Heart right ventricle (tissue), 16 donors: Measurements from ENCODE around the gene SPON1. TPM values are rescaled to one million over a fixed set of nuclear protein-coding genes. Genes with fewer than 3 reads are reported as not detected.

Experiments
- ATAC-seq, 8 donors: fragments of 200-7000 bp; cut with Tn5 transposase; one replicate each; pipeline ENCODE4 v1.9.1; 2020; ENCODE audit warnings: mild to moderate bottlenecking in 8 of 8, moderate library complexity in 8 of 8, moderate number of reproducible peaks in 1 of 8
- DNase-seq, 2 donors: peaks; one replicate each; pipeline ENCODE4 v3.0.0-alpha.2; 2020
- H3K27ac ChIP-seq, 10 donors: fragments of 200-600 bp; sonication (generic) in 2 of 10; one replicate each; pipeline versions ENCODE4 v1.5.0 to v1.8.0; 2020 to 2022; ENCODE audit warnings: mild to moderate bottlenecking in 3 of 10
- H3K27me3 ChIP-seq, 7 donors: fragments of 200-600 bp; one replicate each; pipeline ENCODE4 v1.8.0; 2021 to 2022; ENCODE audit warnings: mild to moderate bottlenecking in 2 of 7
- H3K36me3 ChIP-seq, 9 donors: fragments of 200-600 bp; sonication (generic) in 1 of 9; one replicate each; pipeline versions ENCODE4 v1.5.0 to v1.8.0; 2020 to 2022; ENCODE audit warnings: mild to moderate bottlenecking in 2 of 9
- H3K4me1 ChIP-seq, 9 donors: fragments of 200-600 bp; sonication (generic) in 1 of 9; one replicate each; pipeline versions ENCODE4 v1.5.0 to v1.8.0; 2020 to 2022; ENCODE audit warnings: mild to moderate bottlenecking in 4 of 9
- H3K4me3 ChIP-seq, 10 donors: fragments of 200-600 bp; sonication (generic) in 2 of 10; one replicate each; pipeline versions ENCODE4 v1.5.0 to v1.8.0; 2020 to 2022; ENCODE audit warnings: mild to moderate bottlenecking in 7 of 10, moderate library complexity in 2 of 10
- H3K9me3 ChIP-seq, 11 donors: fragments of 200-600 bp in 10 of 11; sonication (generic) in 2 of 11; one replicate each; pipeline versions ENCODE4 v1.5.0 to v1.8.0; 2013 to 2022; ENCODE audit warnings: mild to moderate bottlenecking in 2 of 11, control low read depth in 1 of 11, moderate library complexity in 1 of 11
- WGBS, 2 donors: extraction: QIAGEN DNeasy Blood & Tissue Kit; methylation state at CpG; one replicate each; pipeline ENCODE4 v1.1.7; 2013; ENCODE audit warnings: inconsistent platforms in 1 of 2; 5-methylcytosine and 5-hydroxymethylcytosine counted together
- intact Hi-C, 10 donors: fragments of 100-400 bp; cut with DNase I; formaldehyde crosslinking; loops; one replicate each; pipeline versions ENCODE4 v1.11.1 to v1.14.2; 2022
- polyA plus RNA-seq, 2 donors: library from polyadenylated mRNA; stranded (reverse); fragments of 200-250 nt; gene quantifications; one replicate each; pipeline ENCODE4 v1.2.3, GENCODE V29; 2013
- total RNA-seq, 10 donors: library from RNA; stranded (reverse); fragmentation: NEBNext Ultra II Directional in 3 of 10; extraction: Animal tissue kit (Norgen Biotek cat#: 25700) in 3 of 10; gene quantifications; one replicate each; pipeline versions ENCODE4 v1.2.1 to v1.2.4, GENCODE V29; 2021 to 2023
- TF ChIP-seq, protein P1 (sequence below), 9 donors: fragments of 200-600 bp; sonication (generic) in 2 of 9; IDR thresholded peaks; one replicate each; pipeline versions ENCODE4 v1.5.0 to v1.8.0; 2021 to 2022; ENCODE audit warnings: antibody characterized with exemption in 9 of 9, mild to moderate bottlenecking in 5 of 9, moderate library complexity in 1 of 9
- donor health status: Arrhythmogenic right ventricular cardiomyopathy.
- donor health status: ischemic (EF 13 %, LVEDD 7.1; RV severe dilation, severe dysfunction).
- donor health status: healthy with polysubstance abuse.
- donor health status: DM: no; HTN: yes; CAD: no.
- donor health status: DM: no; HTN: no; CAD: no.
- donor health status: ischemic (EF 25% LVEDD 6.9; RV normal size, moderate dysfunction).
- donor health status: ischemic (EF 25% LVEDD 5.7; RV mildly dilated, moderate dysfunction).
- donor health status: healthy.
- donor health status: DM: yes; HTN: yes; CAD: no.
- donor health status: Ischemic cardiomyopathy.
- donor health status: ischemic (EF 35%, LVEDD 5.7; RV mildly dilated, moderate dysfunction).
- donor health status: nonischemic (EF 11% LVEDD 7.7; RV severe dilation, severe dysfunction).
- donor health status: DM: yes; HTN: yes; CAD: no.
- donor health status: PGD.
- donor health status: ischemic (EF 29% LVEDD 5.4; RV normal size, mild dysfunction).
- donor health status: nonischemic (EF 23%, LVEDD 6.1; RV moderate dilation, normal function).

Gene SPON1
- total and polyA plus RNA-seq, 12 donors = 2.9 to 14.7 (median 5.6) TPM

DNA sequence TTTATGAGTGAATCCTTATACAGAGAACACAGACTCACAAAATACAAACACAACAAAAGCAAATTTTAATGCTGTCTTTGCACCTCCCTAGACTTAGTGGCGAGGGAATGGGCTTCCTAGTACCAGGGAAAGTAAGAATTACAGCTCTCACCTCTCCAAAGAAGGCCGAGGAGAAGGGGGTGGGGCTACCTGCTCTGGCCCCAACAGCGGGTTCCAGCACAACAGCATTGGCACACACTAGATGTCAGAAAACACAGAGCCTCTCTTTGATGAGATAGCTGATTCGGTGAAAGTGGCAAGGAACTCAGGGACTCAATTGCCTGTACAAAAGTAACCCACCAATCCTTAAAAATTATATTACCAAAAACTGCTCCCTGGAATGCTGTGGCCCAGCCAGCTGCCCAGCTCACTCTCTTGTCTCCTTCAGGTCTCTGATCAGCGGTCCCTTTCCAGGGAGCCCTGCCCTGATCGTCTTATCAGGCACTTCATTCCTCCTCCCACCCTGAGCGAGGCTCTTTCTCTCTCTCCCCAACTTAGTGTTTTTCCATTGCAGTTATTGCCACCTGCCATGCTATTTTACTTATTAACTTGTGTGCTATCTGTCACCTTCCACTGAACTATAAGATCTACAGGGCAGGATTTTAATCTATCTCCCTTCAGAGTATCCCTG lies 30.7 kb downstream of the SPON1 start:
- TF ChIP-seq, protein P1, sequence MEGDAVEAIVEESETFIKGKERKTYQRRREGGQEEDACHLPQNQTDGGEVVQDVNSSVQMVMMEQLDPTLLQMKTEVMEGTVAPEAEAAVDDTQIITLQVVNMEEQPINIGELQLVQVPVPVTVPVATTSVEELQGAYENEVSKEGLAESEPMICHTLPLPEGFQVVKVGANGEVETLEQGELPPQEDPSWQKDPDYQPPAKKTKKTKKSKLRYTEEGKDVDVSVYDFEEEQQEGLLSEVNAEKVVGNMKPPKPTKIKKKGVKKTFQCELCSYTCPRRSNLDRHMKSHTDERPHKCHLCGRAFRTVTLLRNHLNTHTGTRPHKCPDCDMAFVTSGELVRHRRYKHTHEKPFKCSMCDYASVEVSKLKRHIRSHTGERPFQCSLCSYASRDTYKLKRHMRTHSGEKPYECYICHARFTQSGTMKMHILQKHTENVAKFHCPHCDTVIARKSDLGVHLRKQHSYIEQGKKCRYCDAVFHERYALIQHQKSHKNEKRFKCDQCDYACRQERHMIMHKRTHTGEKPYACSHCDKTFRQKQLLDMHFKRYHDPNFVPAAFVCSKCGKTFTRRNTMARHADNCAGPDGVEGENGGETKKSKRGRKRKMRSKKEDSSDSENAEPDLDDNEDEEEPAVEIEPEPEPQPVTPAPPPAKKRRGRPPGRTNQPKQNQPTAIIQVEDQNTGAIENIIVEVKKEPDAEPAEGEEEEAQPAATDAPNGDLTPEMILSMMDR (IDR thresholded peaks at IDR 0.05) = no peak
- H3K4me1 ChIP-seq = peaks cover 0 to 3% (median 0%) of the 10 kb centered on the region in 9 donors
- no peak overlapping the region for H3K27ac ChIP-seq
- intact Hi-C loops = no loop called here
- WGBS, 2 donors = 57 to 73% methylated on average over 7 of the region's 7 CpGs
- peaks cover 0 to 57% (median 28%) of the 10 kb centered on the region in 7 donors for H3K27me3 ChIP-seq
- DNase-seq (no peak), ATAC-seq (no peak)
- no peaks in the 10 kb centered on the region for H3K9me3 ChIP-seq
- H3K36me3 ChIP-seq = no peaks in the 10 kb centered on the region
- no peak overlapping the region for H3K4me3 ChIP-seq

DNA sequence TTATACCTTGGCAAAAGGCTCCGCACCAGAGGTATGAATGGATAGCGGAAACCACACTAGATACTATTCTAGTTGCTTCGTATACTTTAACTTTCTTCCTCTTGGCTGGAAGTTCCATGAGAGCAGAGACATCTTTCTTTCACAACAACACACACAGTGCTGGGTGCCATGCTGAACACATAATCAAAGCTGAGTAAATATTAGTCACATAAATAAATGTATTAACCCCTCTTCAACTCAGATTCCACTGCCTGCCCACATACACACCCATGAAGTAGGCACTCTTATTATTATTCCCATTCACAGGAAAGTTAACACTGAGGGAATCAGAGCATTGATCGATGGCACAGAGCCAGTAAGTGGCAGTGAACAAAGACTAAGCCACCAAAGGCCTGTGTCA lies 35.4 kb downstream of the SPON1 start:
- Histone ChIP-seq H3K9me3 (peaks cover 0 to 18% (median 10%) of the 10 kb centered on the region in 11 donors), H3K36me3 (no peaks in the 10 kb centered on the region), H3K4me3 (no peak overlapping the region), H3K27me3 (peaks cover 0 to 34% (median 16%) of the 10 kb centered on the region in 7 donors), H3K27ac (no peak overlapping the region), H3K4me1 (peaks cover 0 to 3% (median 0%) of the 10 kb centered on the region in 9 donors)
- 94 to 95% methylated on average over 4 of the region's 4 CpGs for WGBS, 2 donors
- intact Hi-C loops = no loop called here
- DNase-seq = no peak
- ATAC-seq = no peak
- TF ChIP-seq, protein P1 (IDR thresholded peaks at IDR 0.05) = no peak

DNA sequence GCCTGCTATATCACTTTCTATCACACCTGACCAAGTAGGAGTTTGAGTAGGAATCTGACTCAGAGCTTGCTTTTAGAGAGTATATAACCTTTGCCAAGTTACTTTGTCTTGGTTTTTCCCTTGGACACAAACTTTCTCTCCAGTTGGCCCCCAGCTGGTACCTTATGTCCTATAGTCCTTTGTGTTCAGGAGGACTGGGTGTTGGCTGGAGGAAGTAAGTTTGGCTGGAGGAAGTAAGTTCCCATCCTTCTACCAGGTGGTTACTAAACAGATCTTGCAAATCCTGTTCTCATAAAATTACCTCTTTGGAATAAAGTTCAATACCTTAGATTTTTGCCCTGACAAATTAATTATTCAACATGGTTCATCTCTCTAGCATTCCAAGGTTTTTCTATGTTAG lies 37.2 kb downstream of the SPON1 start:
- Histone ChIP-seq H3K27me3 (peaks cover 0 to 26% (median 5%) of the 10 kb centered on the region in 7 donors), H3K36me3 (no peaks in the 10 kb centered on the region), H3K27ac (no peak overlapping the region), H3K9me3 (peaks cover 0 to 26% (median 10%) of the 10 kb centered on the region in 11 donors), H3K4me1 (peaks cover 0 to 3% (median 0%) of the 10 kb centered on the region in 9 donors), H3K4me3 (no peak overlapping the region)
- intact Hi-C loops = no loop called here
- ATAC-seq = no peak
- TF ChIP-seq, protein P1 (IDR thresholded peaks at IDR 0.05) = no peak
- DNase-seq = no peak

DNA sequence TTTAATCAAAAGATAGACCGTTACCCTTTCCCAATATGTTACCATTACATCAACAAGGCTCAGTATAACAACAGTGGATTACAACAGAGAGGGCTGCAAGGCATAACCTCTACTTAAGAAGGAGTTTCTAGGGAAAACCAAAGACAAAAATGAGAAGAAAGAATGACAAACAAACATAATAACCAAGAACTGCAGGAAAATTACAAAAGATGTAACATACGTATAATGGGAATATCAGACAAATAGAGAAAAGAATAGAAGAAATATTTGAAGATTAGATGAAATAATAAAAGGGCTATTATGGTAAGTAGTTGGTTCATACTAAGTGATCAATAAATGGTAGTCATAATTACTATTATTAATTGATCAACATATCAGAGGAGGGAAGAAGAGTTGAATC lies 39.1 kb downstream of the SPON1 start:
- intact Hi-C loops = no loop called here
- 89 to 95% methylated on average over 2 of the region's 2 CpGs for WGBS, 2 donors
- peaks cover 0 to 23% (median 4%) of the 10 kb centered on the region in 7 donors for H3K27me3 ChIP-seq
- H3K36me3 ChIP-seq = no peaks in the 10 kb centered on the region
- no peak overlapping the region for H3K4me3 ChIP-seq
- no peak for DNase-seq
- H3K27ac ChIP-seq = no peak overlapping the region
- TF ChIP-seq, protein P1 (IDR thresholded peaks at IDR 0.05) = no peak
- peaks cover 0 to 27% (median 10%) of the 10 kb centered on the region in 11 donors for H3K9me3 ChIP-seq
- no peak for ATAC-seq
- peaks cover 0 to 3% (median 0%) of the 10 kb centered on the region in 9 donors for H3K4me1 ChIP-seq
